HCT116 (cell line): Measurements from ENCODE around the gene RASAL2. TPM values are rescaled to one million over a fixed set of nuclear protein-coding genes. Genes with fewer than 3 reads are reported as not detected.
"Not testable (repeated sequence)": the region's sequence is repeated elsewhere in the genome, so short reads cannot be mapped to it uniquely, and the experiment has no call there.

Source experiments
- ATAC-seq: fragments of 200-7000 bp; cut with Tn5 transposase; 2 replicates; pipeline ENCODE4 v1.9.1; 2020; ENCODE audit warnings: mild to moderate bottlenecking, moderate library complexity
- BruUV-seq: library from RNA; stranded (reverse); fragments of 400-500 nt; replicated peaks from 2 replicates; lab custom pipeline; 2021; lab: Mats Ljungman, UMichigan
- CTCF ChIA-PET: fragments of 300-600 bp; sonication (Branson Sonifier 250); formaldehyde crosslinking; loops from one replicate; lab custom pipeline; 2021; ENCODE audit warnings: antibody characterized with exemption; lab: Charles Lee
- POLR2A ChIA-PET: fragments of 300-600, 350-600 bp; sonication (Branson Sonifier 250); formaldehyde crosslinking; loops from one replicate; lab custom pipeline; 2021; ENCODE audit warnings: antibody characterized with exemption; lab: Charles Lee
- RAD21 ChIA-PET, 2 experiments: fragments of 300-600 bp; sonication (Branson Sonifier 250); formaldehyde crosslinking; loops; one replicate each; lab custom pipeline; 2023; ENCODE audit warnings: low total read pairs in 2 of 2; ENCODE audit not compliant: uncharacterized antibody in 2 of 2, unreplicated experiment in 2 of 2, low non-redundant PET in 1 of 2; lab: Charles Lee
- DNase-seq: peaks from one replicate; pipeline ENCODE4 v3.0.0-alpha.2; 2010; ENCODE audit warnings: low read depth, low spot score
- H2AFZ ChIP-seq: fragments of 200-600 bp; shearing (Covaris generic), sonication (generic); 2 replicates; pipeline ENCODE4 v1.6.1; 2017; ENCODE audit warnings: low read depth, mixed run types, mixed read lengths, antibody characterized with exemption, low read length; ENCODE audit not compliant: poor library complexity, severe bottlenecking
- H3K27ac ChIP-seq: 2 replicates; pipeline ENCODE4 v1.5.1; 2012; ENCODE audit warnings: low read depth, low read length
- H3K27me3 ChIP-seq: fragments of 200-600 bp; sonication (generic); 2 replicates; pipeline ENCODE4 v1.6.1; 2016; ENCODE audit warnings: mixed run types, low read length, mixed read lengths; ENCODE audit not compliant: insufficient read depth
- H3K36me3 ChIP-seq, 2 experiments: fragments of 200-500 bp in 1 of 2; fragments of 200-600 bp in 1 of 2; sonication (Bioruptor generic) in 1 of 2; sonication (generic) in 1 of 2; 2 replicates each; pipeline versions ENCODE4 v1.5.1 to v1.6.1; 2014 to 2016; ENCODE audit warnings: low read length in 2 of 2, inconsistent platforms in 1 of 2, mixed read lengths in 1 of 2, mixed run types in 1 of 2; ENCODE audit not compliant: insufficient read depth in 2 of 2, control insufficient read depth in 1 of 2
- H3K4me1 ChIP-seq, 2 experiments: fragments of 200-600 bp in 1 of 2; sonication (generic) in 1 of 2; 2 replicates each; pipeline versions ENCODE4 v1.5.1 to v1.6.1; 2012 to 2017; ENCODE audit warnings: low read length in 2 of 2, inconsistent platforms in 1 of 2, mild to moderate bottlenecking in 1 of 2, mixed read lengths in 1 of 2, mixed run types in 1 of 2, moderate library complexity in 1 of 2; ENCODE audit not compliant: insufficient read depth in 2 of 2, control insufficient read depth in 1 of 2
- H3K4me2 ChIP-seq: fragments of 200-600 bp; sonication (generic); 2 replicates; pipeline ENCODE4 v1.6.1; 2017; ENCODE audit warnings: mixed run types, low read length, mixed read lengths
- H3K4me3 ChIP-seq, 2 experiments: fragments of 200-600 bp in 1 of 2; sonication (generic) in 1 of 2; replicated peaks in 1 of 2; 2 replicates each; pipeline ENCODE4 v1.5.1; 2011 to 2016; ENCODE audit warnings: low read length in 2 of 2, control low read depth in 1 of 2, low read depth in 1 of 2, mild to moderate bottlenecking in 1 of 2, mixed read lengths in 1 of 2, mixed run types in 1 of 2
- H3K79me2 ChIP-seq: fragments of 200-600 bp; sonication (generic); 2 replicates; pipeline ENCODE4 v1.6.1; 2017; ENCODE audit warnings: mild to moderate bottlenecking, mixed run types, low read length, moderate library complexity, mixed read lengths; ENCODE audit not compliant: insufficient read depth
- H3K9ac ChIP-seq: fragments of 200-600 bp; sonication (generic); 2 replicates; pipeline ENCODE4 v1.6.1; 2016; ENCODE audit warnings: low read length, mixed read lengths
- H3K9me2 ChIP-seq: fragments of 200-600 bp; sonication (generic), shearing (Covaris generic); 2 replicates; pipeline ENCODE4 v1.6.1; 2017; ENCODE audit warnings: mixed run types, mild to moderate bottlenecking, moderate library complexity; ENCODE audit not compliant: insufficient read depth
- H3K9me3 ChIP-seq, 2 experiments: fragments of 200-500 bp in 1 of 2; fragments of 200-600 bp in 1 of 2; sonication (Bioruptor generic) in 1 of 2; sonication (generic) in 1 of 2; 2 replicates each; pipeline ENCODE4 v1.6.1; 2014 to 2017; ENCODE audit warnings: low read length in 2 of 2, mixed read lengths in 2 of 2, inconsistent platforms in 1 of 2, low read depth in 1 of 2, mild to moderate bottlenecking in 1 of 2, mixed run types in 1 of 2, moderate library complexity in 1 of 2; ENCODE audit not compliant: control insufficient read depth in 1 of 2, insufficient read depth in 1 of 2
- H4K20me1 ChIP-seq: fragments of 200-600 bp; sonication (generic), shearing (Covaris generic); 2 replicates; pipeline ENCODE4 v1.6.1; 2017; ENCODE audit warnings: mixed run types, mild to moderate bottlenecking, moderate library complexity; ENCODE audit not compliant: insufficient read depth
- ATF3 ChIP-seq: IDR thresholded peaks from 2 replicates; pipeline ENCODE4 v1.6.1; 2012
- CBX3 ChIP-seq: IDR thresholded peaks from 2 replicates; pipeline ENCODE4 v1.6.1; 2012; ENCODE audit warnings: low read depth
- CEBPB ChIP-seq: IDR thresholded peaks from 2 replicates; pipeline ENCODE4 v1.6.1; 2012; ENCODE audit warnings: low read depth
- CTCF ChIP-seq, 3 experiments: fragments of 200-600 bp in 1 of 3; sonication (generic) in 1 of 3; IDR thresholded peaks in 2 of 3; conservative IDR thresholded peaks in 1 of 3; 2 replicates each; pipeline ENCODE4 v1.5.1; 2012 to 2017; ENCODE audit warnings: low read depth in 2 of 3, low read length in 2 of 3, antibody characterized with exemption in 1 of 3, borderline replicate concordance in 1 of 3, control low read depth in 1 of 3, mild to moderate bottlenecking in 1 of 3, mixed read lengths in 1 of 3, mixed run types in 1 of 3, moderate library complexity in 1 of 3; ENCODE audit not compliant: insufficient read depth in 1 of 3
- EZH2phosphoT487 ChIP-seq: fragments of 200-600 bp; IDR thresholded peaks from 2 replicates; pipeline ENCODE4 v1.6.1; 2018; ENCODE audit warnings: antibody characterized with exemption, borderline replicate concordance
- JUND ChIP-seq: IDR thresholded peaks from 2 replicates; pipeline ENCODE4 v1.6.1; 2012
- POLR2A ChIP-seq: IDR thresholded peaks from 2 replicates; pipeline ENCODE4 v1.7.0; 2011; ENCODE audit warnings: borderline replicate concordance; ENCODE audit not compliant: insufficient read depth, insufficient read length; ENCODE audit errors: extremely low read depth
- POLR2AphosphoS5 ChIP-seq: IDR thresholded peaks from 2 replicates; pipeline ENCODE4 v1.6.1; 2011; ENCODE audit warnings: mild to moderate bottlenecking, low read depth, low read length, moderate library complexity
- SIN3A ChIP-seq: IDR thresholded peaks from 2 replicates; pipeline ENCODE4 v1.6.1; 2012; ENCODE audit warnings: low read depth
- SP1 ChIP-seq: IDR thresholded peaks from 2 replicates; pipeline ENCODE4 v1.6.1; 2012; ENCODE audit warnings: low read depth
- SRF ChIP-seq: IDR thresholded peaks from 2 replicates; pipeline ENCODE4 v1.6.1; 2012; ENCODE audit warnings: low read depth
- YY1 ChIP-seq: IDR thresholded peaks from 2 replicates; pipeline ENCODE4 v1.6.1; 2011; ENCODE audit warnings: low read length, low read depth, moderate library complexity, mild to moderate bottlenecking; ENCODE audit not compliant: insufficient replicate concordance; ENCODE audit errors: extremely low read depth
- ZBTB33 ChIP-seq: IDR thresholded peaks from 2 replicates; pipeline ENCODE4 v1.6.1; 2011; ENCODE audit warnings: mild to moderate bottlenecking, low read length, moderate library complexity; ENCODE audit not compliant: insufficient replicate concordance; ENCODE audit errors: extremely low read depth
- ZFX ChIP-seq: fragments of 450-650 bp; IDR thresholded peaks from 2 replicates; pipeline ENCODE4 v1.6.1; 2017
- ZNF274 ChIP-seq: fragments of 200-500 bp; sonication (Bioruptor generic); IDR thresholded peaks from 2 replicates; pipeline ENCODE4 v1.6.1; 2014; ENCODE audit warnings: mild to moderate bottlenecking, low read depth, low read length, inconsistent platforms
- intact Hi-C: fragments of 100-400 bp; cut with micrococcal nuclease; formaldehyde crosslinking; loops from 2 replicates; pipeline ENCODE4 v1.10.0; 2022
- total RNA-seq: library from RNA; stranded (reverse); gene quantifications from one replicate; pipeline ENCODE4 v1.2.1, GENCODE V29; 2021; ENCODE audit not compliant: unreplicated experiment

RASAL2 gene
- total RNA-seq, 1 experiment from 2014 or later: 11.7 TPM

- Histone ChIP-seq H3K27ac (no peak overlapping the region), H3K9me2 (no peaks in the 10 kb centered on the region), H3K9ac (no peak overlapping the region), H3K4me3 (no peak overlapping the region), H4K20me1 (no peaks in the 10 kb centered on the region), H3K79me2 (no peaks in the 10 kb centered on the region), H2AFZ (no peak overlapping the region), H3K27me3 (no peaks in the 10 kb centered on the region), H3K4me2 (no peak overlapping the region), H3K9me3 (no peaks in the 10 kb centered on the region), H3K36me3 (no peaks in the 10 kb centered on the region), H3K4me1 (no peaks in the 10 kb centered on the region)
- DNase-seq (no peak), ATAC-seq (no peak)
- intact Hi-C loops: no loop called here
- RAD21 ChIA-PET: no interaction called here
- no TSS peak for BruUV-seq
- TF ChIP-seq EZH2phosphoT487 (no peak), CTCF (IDR thresholded peaks at IDR 0.05 in 2 of 3, conservative IDR thresholded peaks at IDR 0.05 in 1 of 3; ENCODE audit: borderline replicate concordance in 1 of 3, insufficient read depth in 1 of 3, low read depth in 2 of 3, low read length in 2 of 3) (no peak), ZFX (no peak), ZNF274 (no peak), ATF3 (no peak), YY1 (no peak), SRF (no peak), SP1 (no peak), ZBTB33 (no peak), POLR2A (no peak), POLR2AphosphoS5 (no peak), CBX3 (no peak), CEBPB (no peak), SIN3A (no peak), JUND (no peak)
- POLR2A ChIA-PET: no interaction called here
- CTCF ChIA-PET: no interaction called here
Observed at GRCh38 chr1:178389441-178389840, 295.5 kb downstream of the RASAL2 start.

GRCh38 chr1:178390280-178390679 is 296.4 kb downstream of the RASAL2 start:
- ATAC-seq, H4K20me1 ChIP-seq, BruUV-seq, H3K9me2 ChIP-seq, POLR2A ChIA-PET, intact Hi-C loops, H3K27me3 ChIP-seq, H3K9me3 ChIP-seq, DNase-seq, H2AFZ ChIP-seq, H3K27ac ChIP-seq, CTCF ChIA-PET, H3K9ac ChIP-seq, H3K4me2 ChIP-seq, H3K4me3 ChIP-seq, H3K79me2 ChIP-seq, H3K36me3 ChIP-seq, H3K4me1 ChIP-seq, RAD21 ChIA-PET: not testable (repeated sequence)
